ENCODE data around the gene LRRC46.

LRRC46 gene

GRCh38 chr17:47866941-47867340 is 35.5 kb downstream of the LRRC46 start:
- no peak overlapping the region for H3K4me3 ChIP-seq (ENCODE audit: low read depth, low read length)
- TF ChIP-seq CTCF (IDR thresholded peaks at IDR 0.05; ENCODE audit: low read depth, low read length) = no peak

GRCh38 chr17:47867813-47868533 is 36.5 kb downstream of the LRRC46 start:
- TF ChIP-seq CTCF (IDR thresholded peaks at IDR 0.05; ENCODE audit: low read depth, low read length) = no peak
- no peak overlapping the region for H3K4me3 ChIP-seq (ENCODE audit: low read depth, low read length)

GRCh38 chr17:47869114-47869513 is 37.6 kb downstream of the LRRC46 start:
- H3K4me3 ChIP-seq (ENCODE audit: low read depth, low read length) = no peak overlapping the region
- no peak for TF ChIP-seq CTCF (IDR thresholded peaks at IDR 0.05; ENCODE audit: low read depth, low read length)

GRCh38 chr17:47870056-47870455 is 38.6 kb downstream of the LRRC46 start:
- TF ChIP-seq CTCF (IDR thresholded peaks at IDR 0.05; ENCODE audit: low read depth, low read length) = no peak
- H3K4me3 ChIP-seq (ENCODE audit: low read depth, low read length) = no peak overlapping the region

GRCh38 chr17:47871048-47871447 is 39.6 kb downstream of the LRRC46 start:
- TF ChIP-seq CTCF (IDR thresholded peaks at IDR 0.05; ENCODE audit: low read depth, low read length) = no peak
- no peak overlapping the region for H3K4me3 ChIP-seq (ENCODE audit: low read depth, low read length)

- TF ChIP-seq CTCF (IDR thresholded peaks at IDR 0.05; ENCODE audit: low read depth, low read length) = no peak
- H3K4me3 ChIP-seq (ENCODE audit: low read depth, low read length) = no peak overlapping the region
Observed at GRCh38 chr17:47872019-47872650, 40.7 kb downstream of the LRRC46 start.

- no peak overlapping the region for H3K4me3 ChIP-seq (ENCODE audit: low read depth, low read length)
- no peak for TF ChIP-seq CTCF (IDR thresholded peaks at IDR 0.05; ENCODE audit: low read depth, low read length)
Observed at GRCh38 chr17:47872651-47873161, 41.2 kb downstream of the LRRC46 start.

All from WI38 (cell line).